HG03521 (cell line): ENCODE data around the gene RPP25L.

ENCODE experiments used
- ATAC-seq: cut with Tn5 transposase; IDR thresholded peaks from one replicate; pipeline ENCODE4 v1.9.1; 2021; ENCODE audit warnings: mild to moderate bottlenecking, moderate library complexity; ENCODE audit not compliant: unreplicated experiment

Gene RPP25L

GRCh38 chr9:34638138-34638445 is 26.2 kb upstream of the RPP25L start:
- no peak for ATAC-seq

- ATAC-seq, result peak; percentile 79
Measured at GRCh38 chr9:34637356-34638137, 25.6 kb upstream of the RPP25L start, which contains the start of gene SIGMAR1. Gene SIGMAR1, minus strand, starts transcription at chr9:34637787. Its CDS starts 90 bp downstream, at chr9:34637697.

GRCh38 chr9:34636791-34637355 is 25.0 kb upstream of the RPP25L start:
- peak; percentile 6 for ATAC-seq

GRCh38 chr9:34635556-34635955 is 23.7 kb upstream of the RPP25L start:
- ATAC-seq, result no peak

GRCh38 chr9:34634551-34635248 is 22.8 kb upstream of the RPP25L start:
- no peak for ATAC-seq

GRCh38 chr9:34633851-34634550 is 22.1 kb upstream of the RPP25L start:
- ATAC-seq, result no peak

- ATAC-seq, result no peak
Measured at GRCh38 chr9:34633166-34633565, 21.3 kb upstream of the RPP25L start.

GRCh38 chr9:34630402-34631154 is 18.7 kb upstream of the RPP25L start:
- ATAC-seq, result no peak

GRCh38 chr9:34629491-34629808 is 17.6 kb upstream of the RPP25L start:
- ATAC-seq, result no peak

GRCh38 chr9:34628656-34629490 is 17.0 kb upstream of the RPP25L start, which contains the start of gene ARID3C:
Gene ARID3C, minus strand, starts transcription at chr9:34629066. Its CDS starts 1,052 bp downstream, at chr9:34628014.
- ATAC-seq, result no peak

GRCh38 chr9:34627716-34628655 is 16.1 kb upstream of the RPP25L start:
- ATAC-seq, result no peak

- no peak for ATAC-seq
Measured at GRCh38 chr9:34625186-34625486, 13.2 kb upstream of the RPP25L start.

- no peak for ATAC-seq
Measured at GRCh38 chr9:34624475-34625185, 12.7 kb upstream of the RPP25L start.

- no peak for ATAC-seq
Measured at GRCh38 chr9:34623374-34624235, 11.7 kb upstream of the RPP25L start.

GRCh38 chr9:34620061-34620994 is 8.4 kb upstream of the RPP25L start, which contains the start of gene DCTN3:
Gene DCTN3, minus strand, starts transcription at chr9:34620495. Its CDS starts 31 bp downstream, at chr9:34620464.
- ATAC-seq, result peak; percentile 99

GRCh38 chr9:34615132-34615531 is 3.2 kb upstream of the RPP25L start:
- ATAC-seq, result no peak
